ENCODE measurements around the gene CCR5. TPM values are rescaled to one million over a fixed set of nuclear protein-coding genes. Genes with fewer than 3 reads are reported as not detected.

Gene CCR5
- total and polyA plus RNA-seq, 2 of the 13 experiments (the other 11 are each of a cell fraction or from before 2014, with no cell fraction given) = not detected

DNA sequence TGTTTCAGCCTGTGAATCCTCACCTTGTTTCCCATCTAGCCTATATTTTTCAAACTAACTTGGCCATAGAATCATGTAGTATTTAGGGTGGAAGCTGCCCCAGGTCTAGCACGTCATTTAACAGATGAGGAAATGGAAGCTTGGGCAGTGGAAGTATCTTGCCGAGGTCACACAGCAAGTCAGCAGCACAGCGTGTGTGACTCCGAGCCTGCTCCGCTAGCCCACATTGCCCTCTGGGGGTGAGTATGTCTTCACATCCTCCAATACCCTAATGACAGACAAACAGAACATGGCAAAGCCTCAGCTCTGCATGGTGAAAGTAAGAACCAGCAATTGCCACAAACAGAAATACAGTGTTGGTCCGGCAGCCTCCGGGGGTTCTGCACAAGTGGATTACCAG is 2.2 kb upstream of the CCR5 start (continued):
- peak; percentile 61 for TF ChIP-seq STAG1 (CRISPR knock-in tag; IDR thresholded peaks at IDR 0.05)
- TF ChIP-seq, protein P1, sequence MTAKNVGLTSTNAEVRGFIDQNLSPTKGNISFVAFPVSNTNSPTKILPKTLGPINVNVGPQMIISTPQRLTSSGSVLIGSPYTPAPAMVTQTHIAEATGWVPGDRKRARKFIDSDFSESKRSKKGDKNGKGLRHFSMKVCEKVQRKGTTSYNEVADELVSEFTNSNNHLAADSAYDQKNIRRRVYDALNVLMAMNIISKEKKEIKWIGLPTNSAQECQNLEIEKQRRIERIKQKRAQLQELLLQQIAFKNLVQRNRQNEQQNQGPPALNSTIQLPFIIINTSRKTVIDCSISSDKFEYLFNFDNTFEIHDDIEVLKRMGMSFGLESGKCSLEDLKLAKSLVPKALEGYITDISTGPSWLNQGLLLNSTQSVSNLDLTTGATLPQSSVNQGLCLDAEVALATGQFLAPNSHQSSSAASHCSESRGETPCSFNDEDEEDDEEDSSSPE (CRISPR knock-in tag; IDR thresholded peaks at IDR 0.05) = no peak
- no peak for TF ChIP-seq ZNF749 (CRISPR knock-in tag; IDR thresholded peaks at IDR 0.05; ENCODE audit: borderline replicate concordance)
- TF ChIP-seq, protein P2, sequence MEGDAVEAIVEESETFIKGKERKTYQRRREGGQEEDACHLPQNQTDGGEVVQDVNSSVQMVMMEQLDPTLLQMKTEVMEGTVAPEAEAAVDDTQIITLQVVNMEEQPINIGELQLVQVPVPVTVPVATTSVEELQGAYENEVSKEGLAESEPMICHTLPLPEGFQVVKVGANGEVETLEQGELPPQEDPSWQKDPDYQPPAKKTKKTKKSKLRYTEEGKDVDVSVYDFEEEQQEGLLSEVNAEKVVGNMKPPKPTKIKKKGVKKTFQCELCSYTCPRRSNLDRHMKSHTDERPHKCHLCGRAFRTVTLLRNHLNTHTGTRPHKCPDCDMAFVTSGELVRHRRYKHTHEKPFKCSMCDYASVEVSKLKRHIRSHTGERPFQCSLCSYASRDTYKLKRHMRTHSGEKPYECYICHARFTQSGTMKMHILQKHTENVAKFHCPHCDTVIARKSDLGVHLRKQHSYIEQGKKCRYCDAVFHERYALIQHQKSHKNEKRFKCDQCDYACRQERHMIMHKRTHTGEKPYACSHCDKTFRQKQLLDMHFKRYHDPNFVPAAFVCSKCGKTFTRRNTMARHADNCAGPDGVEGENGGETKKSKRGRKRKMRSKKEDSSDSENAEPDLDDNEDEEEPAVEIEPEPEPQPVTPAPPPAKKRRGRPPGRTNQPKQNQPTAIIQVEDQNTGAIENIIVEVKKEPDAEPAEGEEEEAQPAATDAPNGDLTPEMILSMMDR (CRISPR knock-in tag; IDR thresholded peaks at IDR 0.05) = peak; percentile 58
- TF ChIP-seq, protein P3, sequence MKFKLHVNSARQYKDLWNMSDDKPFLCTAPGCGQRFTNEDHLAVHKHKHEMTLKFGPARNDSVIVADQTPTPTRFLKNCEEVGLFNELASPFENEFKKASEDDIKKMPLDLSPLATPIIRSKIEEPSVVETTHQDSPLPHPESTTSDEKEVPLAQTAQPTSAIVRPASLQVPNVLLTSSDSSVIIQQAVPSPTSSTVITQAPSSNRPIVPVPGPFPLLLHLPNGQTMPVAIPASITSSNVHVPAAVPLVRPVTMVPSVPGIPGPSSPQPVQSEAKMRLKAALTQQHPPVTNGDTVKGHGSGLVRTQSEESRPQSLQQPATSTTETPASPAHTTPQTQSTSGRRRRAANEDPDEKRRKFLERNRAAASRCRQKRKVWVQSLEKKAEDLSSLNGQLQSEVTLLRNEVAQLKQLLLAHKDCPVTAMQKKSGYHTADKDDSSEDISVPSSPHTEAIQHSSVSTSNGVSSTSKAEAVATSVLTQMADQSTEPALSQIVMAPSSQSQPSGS (CRISPR knock-in tag; IDR thresholded peaks at IDR 0.05) = no peak

DNA sequence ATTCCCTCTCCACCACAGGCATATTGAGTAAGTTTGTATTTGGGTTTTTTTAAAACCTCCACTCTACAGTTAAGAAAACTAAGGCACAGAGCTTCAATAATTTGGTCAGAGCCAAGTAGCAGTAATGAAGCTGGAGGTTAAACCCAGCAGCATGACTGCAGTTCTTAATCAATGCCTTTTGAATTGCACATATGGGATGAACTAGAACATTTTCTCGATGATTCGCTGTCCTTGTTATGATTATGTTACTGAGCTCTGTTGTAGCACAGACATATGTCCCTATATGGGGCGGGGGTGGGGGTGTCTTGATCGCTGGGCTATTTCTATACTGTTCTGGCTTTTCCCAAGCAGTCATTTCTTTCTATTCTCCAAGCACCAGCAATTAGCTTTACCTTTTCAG is 1.6 kb upstream of the CCR5 start:
- BruUV-seq (replicated peaks) = no TSS peak
- ChIA-PET POLR2A (no interaction called here), CTCF (ENCODE audit: low intra/inter-chr PET ratio, low total read pairs) (no interaction called here)
- TF ChIP-seq, protein P4, sequence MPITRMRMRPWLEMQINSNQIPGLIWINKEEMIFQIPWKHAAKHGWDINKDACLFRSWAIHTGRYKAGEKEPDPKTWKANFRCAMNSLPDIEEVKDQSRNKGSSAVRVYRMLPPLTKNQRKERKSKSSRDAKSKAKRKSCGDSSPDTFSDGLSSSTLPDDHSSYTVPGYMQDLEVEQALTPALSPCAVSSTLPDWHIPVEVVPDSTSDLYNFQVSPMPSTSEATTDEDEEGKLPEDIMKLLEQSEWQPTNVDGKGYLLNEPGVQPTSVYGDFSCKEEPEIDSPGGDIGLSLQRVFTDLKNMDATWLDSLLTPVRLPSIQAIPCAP (CRISPR knock-in tag; IDR thresholded peaks at IDR 0.05; ENCODE audit: low read depth) = no peak
- TF ChIP-seq ZNF747 (CRISPR knock-in tag; IDR thresholded peaks at IDR 0.05; ENCODE audit: borderline replicate concordance) (no peak), KMT2A (CRISPR knock-in tag; IDR thresholded peaks at IDR 0.05) (no peak), ZNF674 (CRISPR knock-in tag; IDR thresholded peaks at IDR 0.05; ENCODE audit: low read depth) (no peak), FOXA3 (CRISPR knock-in tag; IDR thresholded peaks at IDR 0.05) (no peak)

More for the DNA sequence above, 1.6 kb upstream of the CCR5 start:
- Histone ChIP-seq H3K4me1 (ENCODE audit: insufficient read depth, low read length) (peaks cover 13% of the 10 kb centered on the region), H3K79me2 (ENCODE audit: insufficient read depth, low read length) (no peaks in the 10 kb centered on the region), H2AFZ (ENCODE audit: low read length) (no peak overlapping the region), H3K9me3 (ENCODE audit: low read length) (no peaks in the 10 kb centered on the region), H3K4me3 (replicated peaks in 1 of 3; ENCODE audit: insufficient read depth in 1 of 3, low read depth in 2 of 3, low read length in 3 of 3) (no peak overlapping the region), H3K9ac (ENCODE audit: insufficient read depth, low read depth, low read length) (no peak overlapping the region), H3K36me3 (replicated peaks in 1 of 2; ENCODE audit: control insufficient read depth in 1 of 2, insufficient read depth in 2 of 2, low read length in 2 of 2) (no peaks in the 10 kb centered on the region), H3K27me3 (ENCODE audit: control insufficient read depth in 1 of 2, insufficient read depth in 2 of 2, low read length in 2 of 2) (peaks cover 0 to 9% of the 10 kb centered on the region in 2 experiments; a peak in 2 of 5 replicates), H3K4me2 (ENCODE audit: low read depth, low read length) (no peak overlapping the region), H3K27ac (ENCODE audit: extremely low read length, insufficient read depth, low read length) (no peak overlapping the region), H4K20me1 (ENCODE audit: insufficient read depth, low read length) (no peaks in the 10 kb centered on the region)
- in situ Hi-C loops (cut with HindIII; ENCODE audit: extremely low pct_ligation_motif_present, low pct_unique_long_range_greater_than_20kb) (no loop called here), intact Hi-C loops (cut with micrococcal nuclease; ENCODE audit: unreplicated experiment) (no loop called here)
- DNase-seq (ENCODE audit: low spot score) (no peak), ATAC-seq (no peak), FAIRE-seq (no peak)
- 51% methylated on average over 4 of the region's 4 CpGs for WGBS (ENCODE audit: low lambda C conversion rate)
